Stomach (tissue), 9 donors: ENCODE results near the gene COQ10A. TPM values are rescaled to one million over a fixed set of nuclear protein-coding genes. Genes with fewer than 3 reads are reported as not detected.

Experiments
- DNase-seq, 2 donors: peaks; one replicate each; pipeline versions ENCODE4 v3.0.0 to v3.0.0-alpha.2; 2013 to 2019
- H3K27ac ChIP-seq, 5 donors: fragments of 200-600 bp in 4 of 5; sonication (generic) in 4 of 5; one replicate each; pipeline ENCODE4 v1.5.1; 2013 to 2019; ENCODE audit warnings: mild to moderate bottlenecking in 1 of 5, moderate library complexity in 1 of 5
- H3K27me3 ChIP-seq, 3 donors: fragments of 200-600 bp; sonication (generic); one replicate each; pipeline ENCODE4 v1.5.1; 2017 to 2019; ENCODE audit warnings: mixed run types in 1 of 3
- H3K36me3 ChIP-seq, 4 donors: fragments of 200-600 bp; sonication (generic); 1 replicate in 3 of 4; 2 replicates in 1 of 4; pipeline ENCODE4 v1.5.1; 2016 to 2019
- H3K4me1 ChIP-seq, 4 donors: fragments of 200-600 bp; sonication (generic); one replicate each; pipeline ENCODE4 v1.5.1; 2016 to 2019
- H3K4me3 ChIP-seq, 4 donors: fragments of 200-600 bp; sonication (generic) in 3 of 4; one replicate each; pipeline ENCODE4 v1.5.1; 2016 to 2019; ENCODE audit warnings: mild to moderate bottlenecking in 1 of 4
- H3K9me3 ChIP-seq, 4 donors: fragments of 200-600 bp; sonication (generic); one replicate each; pipeline ENCODE4 v1.5.1; 2016 to 2019
- EP300 ChIP-seq: sonication (generic); formaldehyde crosslinking; IDR thresholded peaks from one replicate; pipeline ENCODE4 v1.6.1; 2017; ENCODE audit warnings: antibody characterized with exemption
- POLR2A ChIP-seq, 4 donors: fragments of 450-650 bp; IDR thresholded peaks; one replicate each; pipeline ENCODE4 v1.6.1; 2016; ENCODE audit warnings: antibody characterized with exemption in 4 of 4, control low read depth in 2 of 4, mild to moderate bottlenecking in 1 of 4, moderate library complexity in 1 of 4
- POLR2AphosphoS5 ChIP-seq, 3 donors: sonication (generic); formaldehyde crosslinking; IDR thresholded peaks; one replicate each; pipeline ENCODE4 v1.6.1; 2016; ENCODE audit warnings: antibody characterized with exemption in 3 of 3
- WGBS, 5 donors: extraction: QIAGEN DNeasy Blood & Tissue Kit in 3 of 5; methylation state at CpG; one replicate each; pipeline versions ENCODE4 v1.1.5 to v1.1.7; 2013 to 2018; 5-methylcytosine and 5-hydroxymethylcytosine counted together
- intact Hi-C: fragments of 100-400 bp; cut with DNase I; formaldehyde crosslinking; loops from one replicate; pipeline ENCODE4 v1.15.1; 2023; ENCODE audit warnings: low total_unique reads
- polyA plus RNA-seq, 3 donors: library from polyadenylated mRNA; stranded (reverse); fragments of 200-250 nt; gene quantifications; one replicate each; pipeline ENCODE4 v1.2.3, GENCODE V29; 2013
- total RNA-seq, 5 donors: library from RNA; depleted of rRNA; stranded (reverse); fragments of >200 nt; gene quantifications; one replicate each; pipeline versions ENCODE4 v1.1.0 to v1.2.3, GENCODE V29; 2014 to 2016
- TF ChIP-seq, protein P1 (sequence below), 7 experiments: fragments of 450-650 bp in 4 of 7; fragments of 200-600 bp in 3 of 7; sonication (generic) in 3 of 7; IDR thresholded peaks; one replicate each; pipeline ENCODE4 v1.5.1; 2016 to 2019; ENCODE audit warnings: antibody characterized with exemption in 7 of 7, control low read depth in 2 of 7, mild to moderate bottlenecking in 1 of 7
- donor health status: healthy with polysubstance abuse.
- donor health status: Bipolar disorder and iron deficiency.
- donor health status: healthy.

The COQ10A gene
- total and polyA plus RNA-seq, 8 donors, result 4.4 to 86.4 (median 9.0) TPM

GRCh38 chr12:56231184-56231582 lies 35.6 kb upstream of the COQ10A start:
- no peak overlapping the region for H3K27ac ChIP-seq

GRCh38 chr12:56234746-56235436 lies 31.9 kb upstream of the COQ10A start:
- Histone ChIP-seq H3K36me3 (peaks cover 5 to 43% (median 37%) of the 10 kb centered on the region in 4 donors), H3K4me3 (no peak overlapping the region), H3K4me1 (peaks cover 0 to 8% (median 5%) of the 10 kb centered on the region in 4 donors), H3K27ac (no peak overlapping the region), H3K9me3 (no peaks in the 10 kb centered on the region), H3K27me3 (no peaks in the 10 kb centered on the region)
- WGBS, 5 donors, result 49 to 73% (median 59%) methylated on average over 15 to 16 of the region's 16 CpGs
- no peak for TF ChIP-seq POLR2A (IDR thresholded peaks at IDR 0.05)
- intact Hi-C loops, result no loop called here
- DNase-seq, result no peak

More at GRCh38 chr12:56231184-56231582, 35.6 kb upstream of the COQ10A start:
- WGBS, 5 donors, result 58 to 100% (median 81%) methylated on average over 1 to 11 of the region's 11 CpGs
- TF ChIP-seq, protein P1, sequence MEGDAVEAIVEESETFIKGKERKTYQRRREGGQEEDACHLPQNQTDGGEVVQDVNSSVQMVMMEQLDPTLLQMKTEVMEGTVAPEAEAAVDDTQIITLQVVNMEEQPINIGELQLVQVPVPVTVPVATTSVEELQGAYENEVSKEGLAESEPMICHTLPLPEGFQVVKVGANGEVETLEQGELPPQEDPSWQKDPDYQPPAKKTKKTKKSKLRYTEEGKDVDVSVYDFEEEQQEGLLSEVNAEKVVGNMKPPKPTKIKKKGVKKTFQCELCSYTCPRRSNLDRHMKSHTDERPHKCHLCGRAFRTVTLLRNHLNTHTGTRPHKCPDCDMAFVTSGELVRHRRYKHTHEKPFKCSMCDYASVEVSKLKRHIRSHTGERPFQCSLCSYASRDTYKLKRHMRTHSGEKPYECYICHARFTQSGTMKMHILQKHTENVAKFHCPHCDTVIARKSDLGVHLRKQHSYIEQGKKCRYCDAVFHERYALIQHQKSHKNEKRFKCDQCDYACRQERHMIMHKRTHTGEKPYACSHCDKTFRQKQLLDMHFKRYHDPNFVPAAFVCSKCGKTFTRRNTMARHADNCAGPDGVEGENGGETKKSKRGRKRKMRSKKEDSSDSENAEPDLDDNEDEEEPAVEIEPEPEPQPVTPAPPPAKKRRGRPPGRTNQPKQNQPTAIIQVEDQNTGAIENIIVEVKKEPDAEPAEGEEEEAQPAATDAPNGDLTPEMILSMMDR (IDR thresholded peaks at IDR 0.05), result no peak
- no peaks in the 10 kb centered on the region for H3K9me3 ChIP-seq
- no peak for DNase-seq
- H3K36me3 ChIP-seq, result peaks cover 8 to 33% (median 23%) of the 10 kb centered on the region in 4 donors
- intact Hi-C loops, result no loop called here
- H3K4me3 ChIP-seq, result no peak overlapping the region
- H3K4me1 ChIP-seq, result peaks cover 0 to 8% (median 5%) of the 10 kb centered on the region in 4 donors
- H3K27me3 ChIP-seq, result no peaks in the 10 kb centered on the region

DNA sequence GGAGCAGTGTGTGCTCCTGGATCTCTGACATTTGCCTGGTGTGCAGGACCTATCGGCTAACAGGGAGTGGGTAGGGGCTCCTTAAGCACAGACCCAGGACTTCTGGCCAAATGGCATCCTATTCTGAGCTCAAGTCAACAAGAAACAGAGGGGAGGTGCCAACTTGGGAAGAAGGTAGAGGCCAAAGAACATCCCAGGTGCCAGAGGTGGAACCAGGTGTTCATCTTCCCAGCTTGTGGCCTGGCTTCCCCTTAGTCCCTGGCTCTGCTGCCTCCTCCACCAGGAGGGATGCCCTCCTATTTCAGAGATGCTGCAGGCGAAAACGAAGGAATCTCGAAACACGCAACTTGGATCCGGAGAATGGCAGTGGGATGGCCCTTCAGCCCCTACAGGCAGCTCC lies 30.7 kb upstream of the COQ10A start:
- no peaks in the 10 kb centered on the region for H3K9me3 ChIP-seq
- H3K27ac ChIP-seq, result no peak overlapping the region
- intact Hi-C loops, result no loop called here
- no peak overlapping the region for H3K4me3 ChIP-seq
- no peak for DNase-seq
- H3K36me3 ChIP-seq, result peaks cover 14 to 55% (median 49%) of the 10 kb centered on the region in 4 donors
- WGBS, 5 donors, result 94 to 98% (median 95%) methylated on average over 6 of the region's 6 CpGs
- no peaks in the 10 kb centered on the region for H3K27me3 ChIP-seq
- TF ChIP-seq, protein P1 (IDR thresholded peaks at IDR 0.05), result no peak
- TF ChIP-seq POLR2AphosphoS5 (IDR thresholded peaks at IDR 0.05) (no peak), EP300 (no peak), POLR2A (IDR thresholded peaks at IDR 0.05) (no peak)
- H3K4me1 ChIP-seq, result no peaks in the 10 kb centered on the region

DNA sequence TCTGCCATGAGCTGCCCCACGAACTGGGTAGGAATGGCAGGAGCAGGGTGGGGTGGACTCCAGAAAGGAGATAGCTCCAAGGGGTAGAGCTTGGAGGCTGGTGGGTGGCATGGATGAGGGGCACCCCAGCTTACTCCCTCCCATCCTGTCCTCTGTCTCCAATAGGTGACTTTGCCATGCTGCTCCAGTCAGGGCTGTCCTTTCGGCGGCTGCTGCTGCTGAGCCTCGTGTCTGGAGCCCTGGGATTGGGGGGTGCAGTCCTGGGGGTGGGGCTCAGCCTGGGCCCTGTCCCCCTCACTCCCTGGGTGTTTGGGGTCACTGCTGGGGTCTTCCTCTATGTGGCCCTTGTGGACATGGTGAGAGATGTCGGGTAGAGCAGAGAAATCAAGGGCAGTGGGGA lies 29.8 kb upstream of the COQ10A start:
- intact Hi-C loops, result no loop called here
- H3K27me3 ChIP-seq, result no peaks in the 10 kb centered on the region
- peaks cover 22 to 64% (median 58%) of the 10 kb centered on the region in 4 donors for H3K36me3 ChIP-seq
- 58 to 84% (median 67%) methylated on average over 5 of the region's 5 CpGs for WGBS, 5 donors
- TF ChIP-seq, protein P1 (IDR thresholded peaks at IDR 0.05), result no peak
- TF ChIP-seq POLR2AphosphoS5 (IDR thresholded peaks at IDR 0.05) (no peak), POLR2A (IDR thresholded peaks at IDR 0.05) (no peak), EP300 (no peak)
- no peaks in the 10 kb centered on the region for H3K9me3 ChIP-seq
- H3K4me3 ChIP-seq, result no peak overlapping the region
- no peak for DNase-seq
- H3K27ac ChIP-seq, result no peak overlapping the region
- no peaks in the 10 kb centered on the region for H3K4me1 ChIP-seq

DNA sequence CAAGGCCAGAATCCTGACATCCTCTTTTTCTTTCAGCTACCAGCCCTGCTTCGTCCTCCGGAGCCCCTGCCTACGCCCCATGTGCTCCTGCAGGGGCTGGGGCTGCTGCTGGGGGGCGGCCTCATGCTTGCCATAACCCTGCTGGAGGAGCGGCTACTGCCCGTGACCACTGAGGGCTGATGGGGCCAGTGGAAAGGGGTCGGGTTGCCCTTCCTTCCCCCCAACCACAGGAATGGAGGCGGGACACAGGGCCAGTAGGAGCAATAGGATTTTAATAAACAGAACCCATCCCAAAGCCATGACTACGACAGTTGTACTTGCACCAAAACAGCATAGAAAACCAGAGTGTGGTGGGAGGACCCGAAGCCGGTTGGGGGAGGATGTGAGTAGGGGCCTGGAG lies 29.2 kb upstream of the COQ10A start:
- Histone ChIP-seq H3K9me3 (no peaks in the 10 kb centered on the region), H3K27me3 (no peaks in the 10 kb centered on the region), H3K4me1 (no peaks in the 10 kb centered on the region), H3K27ac (no peak overlapping the region), H3K4me3 (no peak overlapping the region), H3K36me3 (peaks cover 27 to 69% (median 63%) of the 10 kb centered on the region in 4 donors)
- intact Hi-C loops, result no loop called here
- WGBS, 5 donors, result 73 to 81% (median 79%) methylated on average over 11 of the region's 11 CpGs
- TF ChIP-seq POLR2A (IDR thresholded peaks at IDR 0.05), result no peak
- TF ChIP-seq, protein P1 (IDR thresholded peaks at IDR 0.05), result no peak
- no peak for TF ChIP-seq POLR2AphosphoS5 (IDR thresholded peaks at IDR 0.05)
- no peak for TF ChIP-seq EP300
- DNase-seq, result no peak
